SK-N-MC (cell line): ENCODE measurements around the gene ZDHHC6.
"Not testable (repeated sequence)": the region's sequence is repeated elsewhere in the genome, so short reads cannot be mapped to it uniquely, and the experiment has no call there.

Source experiments
- DNase-seq: peaks from one replicate; pipeline ENCODE4 v3.0.0-alpha.2; 2011; ENCODE audit warnings: low read depth, low spot score
- H3K27ac ChIP-seq: fragments of 200-600 bp; sonication (generic); 2 replicates; pipeline ENCODE4 v1.5.1; 2016; ENCODE audit warnings: mixed run types
- H3K36me3 ChIP-seq: fragments of 200-600 bp; sonication (generic); 2 replicates; pipeline ENCODE4 v1.6.1; 2017; ENCODE audit warnings: antibody characterized with exemption, low read length, mixed read lengths; ENCODE audit not compliant: insufficient read depth
- H3K4me3 ChIP-seq: fragments of 200-600 bp; sonication (generic); 2 replicates; pipeline ENCODE4 v1.5.1; 2016
- H3K9ac ChIP-seq: fragments of 200-600 bp; sonication (generic); 2 replicates; pipeline ENCODE4 v1.8.0; 2017; ENCODE audit warnings: mixed run types, mixed read lengths; ENCODE audit not compliant: insufficient read length
- H3K9me3 ChIP-seq: fragments of 200-600 bp; sonication (generic); 2 replicates; pipeline ENCODE4 v1.6.1; 2017; ENCODE audit warnings: low read depth, mild to moderate bottlenecking, antibody characterized with exemption, low read length, moderate library complexity, mixed read lengths
- EZH2 ChIP-seq: fragments of 200-600 bp; sonication (generic); IDR thresholded peaks from one replicate; pipeline ENCODE4 v1.6.1; 2017; ENCODE audit warnings: antibody characterized with exemption
- FOXP2 ChIP-seq: optimal IDR thresholded peaks from 2 replicates; pipeline ENCODE3; 2011; ENCODE audit warnings: mild to moderate bottlenecking, moderate library complexity; ENCODE audit not compliant: insufficient read depth; ENCODE audit errors: extremely low read length, control extremely low read depth
- POLR2AphosphoS5 ChIP-seq: IDR thresholded peaks from 2 replicates; pipeline ENCODE4 v1.6.1; 2012; ENCODE audit warnings: mild to moderate bottlenecking, low read depth, low read length, borderline replicate concordance

The ZDHHC6 gene

GRCh38 chr10:112429654-112430230 lies 17.0 kb downstream of the ZDHHC6 start:
- TF ChIP-seq POLR2AphosphoS5: no peak
- no peak for TF ChIP-seq EZH2
- no peak for TF ChIP-seq FOXP2
- Histone ChIP-seq H3K4me3 (no peak overlapping the region), H3K36me3 (peaks cover 3% of the 10 kb centered on the region; the same call in 1 of the 2 replicates), H3K9ac (no peak overlapping the region), H3K9me3 (no peaks in the 10 kb centered on the region), H3K27ac (no peak overlapping the region)
- DNase-seq: no peak

DNA sequence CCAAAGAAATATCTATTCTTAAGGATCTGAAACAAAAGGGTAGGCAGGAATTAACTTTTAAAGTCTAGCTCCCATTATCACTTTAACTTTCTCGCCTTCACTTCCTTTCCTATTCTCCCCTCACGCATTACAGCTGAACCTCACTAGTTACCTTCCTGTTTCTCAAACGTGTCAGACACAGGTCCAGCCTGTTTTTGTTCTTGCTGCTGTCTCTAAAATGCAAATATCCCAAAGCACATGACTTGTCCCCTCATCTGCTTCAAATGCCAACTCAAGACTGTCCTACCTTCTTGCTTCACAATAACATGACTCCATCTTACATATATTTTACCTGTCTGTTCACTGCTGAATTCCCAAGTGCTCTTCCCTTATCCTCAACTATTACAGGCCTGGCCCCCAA lies 17.6 kb downstream of the ZDHHC6 start:
- H3K27ac ChIP-seq: no peak overlapping the region
- no peak for DNase-seq
- no peaks in the 10 kb centered on the region for H3K9me3 ChIP-seq
- H3K9ac ChIP-seq: no peak overlapping the region
- no peak overlapping the region for H3K4me3 ChIP-seq
- no peaks in the 10 kb centered on the region; the same call in 1 of the 2 replicates for H3K36me3 ChIP-seq
- TF ChIP-seq FOXP2: no peak
- TF ChIP-seq POLR2AphosphoS5: no peak
- TF ChIP-seq EZH2: no peak

DNA sequence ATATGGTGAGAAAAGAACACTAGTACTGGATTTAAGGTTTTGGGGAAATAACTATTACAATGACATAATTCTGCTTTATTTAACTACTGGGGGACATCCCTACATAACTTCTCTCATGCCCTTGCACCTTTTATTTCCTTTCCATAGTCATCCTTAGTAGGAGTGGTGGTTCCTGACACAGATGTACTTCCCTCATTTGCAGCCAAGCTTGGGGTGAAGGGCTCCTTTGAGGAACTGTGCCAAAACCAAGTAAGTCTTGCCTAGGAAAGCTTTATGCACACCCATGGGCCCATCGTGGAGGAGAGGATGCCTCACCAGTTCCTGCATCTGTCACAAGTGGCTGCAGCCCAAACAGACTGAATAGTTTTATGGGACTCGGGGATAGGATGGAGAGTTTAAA lies 20.6 kb downstream of the ZDHHC6 start:
- TF ChIP-seq POLR2AphosphoS5: no peak
- TF ChIP-seq EZH2: no peak
- no peak for TF ChIP-seq FOXP2
- no peak overlapping the region for H3K4me3 ChIP-seq
- no peak overlapping the region for H3K9ac ChIP-seq
- H3K27ac ChIP-seq: no peak overlapping the region
- no peak for DNase-seq
- no peaks in the 10 kb centered on the region for H3K36me3 ChIP-seq
- no peaks in the 10 kb centered on the region for H3K9me3 ChIP-seq

- H3K27ac ChIP-seq: no peak overlapping the region
- no peaks in the 10 kb centered on the region for H3K36me3 ChIP-seq
- H3K9me3 ChIP-seq: no peaks in the 10 kb centered on the region
- DNase-seq: no peak
- H3K4me3 ChIP-seq: no peak overlapping the region
- TF ChIP-seq FOXP2 (no peak), POLR2AphosphoS5 (no peak), EZH2 (no peak)
- no peak overlapping the region for H3K9ac ChIP-seq
Measured at GRCh38 chr10:112424651-112425050, 22.1 kb downstream of the ZDHHC6 start.

DNA sequence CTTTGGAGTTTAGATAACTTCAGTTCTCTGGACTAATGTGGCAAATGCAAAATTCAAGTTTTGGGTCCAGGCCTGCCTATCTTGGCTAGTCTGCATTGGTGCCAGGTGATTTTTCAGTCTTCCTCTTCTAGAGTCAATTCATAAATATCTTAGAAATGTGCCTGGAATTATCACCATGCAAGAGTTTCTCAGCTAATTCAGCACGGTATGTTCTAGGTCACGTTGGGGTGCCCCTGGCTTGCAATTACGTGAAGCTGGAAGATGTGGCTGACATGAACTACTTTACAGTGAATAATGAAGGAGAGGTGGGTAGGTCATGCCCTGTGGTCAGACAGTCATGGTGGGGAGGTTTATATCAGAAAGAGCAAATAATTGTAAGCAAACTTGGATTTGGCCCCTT lies 25.0 kb downstream of the ZDHHC6 start:
- Histone ChIP-seq H3K27ac (no peak overlapping the region), H3K9me3 (no peaks in the 10 kb centered on the region), H3K9ac (no peak overlapping the region), H3K4me3 (no peak overlapping the region), H3K36me3 (no peaks in the 10 kb centered on the region)
- TF ChIP-seq EZH2: no peak
- TF ChIP-seq POLR2AphosphoS5: no peak
- TF ChIP-seq FOXP2: no peak
- DNase-seq: no peak

GRCh38 chr10:112412696-112413095 lies 34.0 kb downstream of the ZDHHC6 start:
- TF ChIP-seq EZH2: no peak
- no peak overlapping the region for H3K27ac ChIP-seq
- no peak overlapping the region for H3K9ac ChIP-seq
- no peaks in the 10 kb centered on the region for H3K36me3 ChIP-seq
- no peak overlapping the region for H3K4me3 ChIP-seq
- DNase-seq: no peak
- no peaks in the 10 kb centered on the region for H3K9me3 ChIP-seq

DNA sequence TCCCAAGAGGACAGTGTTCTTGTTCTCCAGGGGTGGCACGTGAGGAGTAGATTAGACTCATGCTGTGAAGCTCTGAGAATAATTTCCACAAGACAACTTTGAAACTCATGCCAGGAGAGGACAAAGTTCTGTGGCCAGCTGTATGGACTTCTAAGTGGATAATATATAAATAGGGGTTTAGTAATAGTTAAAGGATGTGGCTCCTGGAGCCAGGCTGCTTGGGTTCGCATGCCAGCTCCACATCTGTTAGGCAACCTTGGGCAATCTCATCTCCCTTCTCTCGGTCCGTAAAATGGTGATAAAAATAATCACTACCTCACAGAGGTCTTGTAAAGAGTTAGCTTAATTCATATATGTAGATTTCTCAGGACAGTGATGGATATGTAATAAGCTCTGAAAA lies 37.0 kb downstream of the ZDHHC6 start:
- Histone ChIP-seq H3K9ac (no peak overlapping the region), H3K4me3 (no peak overlapping the region), H3K27ac (no peak overlapping the region), H3K36me3 (no peaks in the 10 kb centered on the region), H3K9me3 (no peaks in the 10 kb centered on the region)
- DNase-seq: no peak
- TF ChIP-seq FOXP2 (no peak), EZH2 (no peak), POLR2AphosphoS5 (no peak)

DNA sequence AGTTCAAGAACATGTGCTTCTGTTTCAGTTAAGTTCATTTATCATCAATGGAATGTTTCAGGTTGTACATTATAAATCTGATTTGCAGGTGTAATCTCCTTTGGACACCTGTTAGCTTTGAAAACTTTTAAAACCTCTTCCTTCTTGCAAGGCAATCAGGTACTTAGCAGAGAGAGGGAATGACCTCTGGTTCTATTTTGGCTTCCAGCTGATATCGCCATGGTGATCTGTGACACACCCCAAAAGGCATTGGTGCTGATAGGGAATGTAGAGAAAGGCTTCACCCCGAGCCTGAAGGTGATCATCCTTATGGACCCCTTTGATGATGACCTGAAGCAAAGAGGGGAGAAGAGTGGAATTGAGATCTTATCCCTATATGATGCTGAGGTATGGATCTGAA lies 37.4 kb downstream of the ZDHHC6 start:
- no peak overlapping the region for H3K27ac ChIP-seq
- no peak for DNase-seq
- no peak overlapping the region for H3K9ac ChIP-seq
- H3K4me3 ChIP-seq: no peak overlapping the region
- H3K9me3 ChIP-seq: no peaks in the 10 kb centered on the region
- H3K36me3 ChIP-seq: no peaks in the 10 kb centered on the region
- TF ChIP-seq EZH2 (no peak), FOXP2 (no peak), POLR2AphosphoS5 (no peak)

- Histone ChIP-seq H3K4me3 (no peak overlapping the region), H3K27ac (no peak overlapping the region), H3K36me3 (no peaks in the 10 kb centered on the region), H3K9ac (no peak overlapping the region), H3K9me3 (no peaks in the 10 kb centered on the region)
- DNase-seq: no peak
- no peak for TF ChIP-seq FOXP2
- TF ChIP-seq POLR2AphosphoS5: no peak
- TF ChIP-seq EZH2: no peak
Measured at GRCh38 chr10:112407696-112408095, 39.0 kb downstream of the ZDHHC6 start.

- H3K9me3 ChIP-seq, H3K9ac ChIP-seq, H3K36me3 ChIP-seq, H3K27ac ChIP-seq, DNase-seq, H3K4me3 ChIP-seq: not testable (repeated sequence)
Measured at GRCh38 chr10:112406806-112407205, 39.9 kb downstream of the ZDHHC6 start.
